Gastroesophageal sphincter (tissue), 3 donors: Measurements from ENCODE around the gene CCDC136.

Experiments
- EP300 ChIP-seq: sonication (generic); formaldehyde crosslinking; IDR thresholded peaks from one replicate; pipeline ENCODE4 v1.6.1; 2017; ENCODE audit warnings: antibody characterized with exemption, mild to moderate bottlenecking
- POLR2A ChIP-seq, 2 donors: fragments of 450-650 bp; IDR thresholded peaks; one replicate each; pipeline ENCODE4 v1.6.1; 2017; ENCODE audit warnings: antibody characterized with exemption in 2 of 2, mild to moderate bottlenecking in 2 of 2, moderate library complexity in 1 of 2
- POLR2AphosphoS5 ChIP-seq: sonication (generic); formaldehyde crosslinking; IDR thresholded peaks from one replicate; pipeline ENCODE4 v1.6.1; 2017; ENCODE audit warnings: antibody characterized with exemption
- TF ChIP-seq, protein P1 (sequence below), 4 experiments: fragments of 200-600 bp in 2 of 4; fragments of 450-650 bp in 2 of 4; sonication (generic) in 1 of 4; IDR thresholded peaks; one replicate each; pipeline ENCODE4 v1.5.1; 2017 to 2019; ENCODE audit warnings: antibody characterized with exemption in 4 of 4, mild to moderate bottlenecking in 2 of 4, moderate library complexity in 2 of 4

DNA sequence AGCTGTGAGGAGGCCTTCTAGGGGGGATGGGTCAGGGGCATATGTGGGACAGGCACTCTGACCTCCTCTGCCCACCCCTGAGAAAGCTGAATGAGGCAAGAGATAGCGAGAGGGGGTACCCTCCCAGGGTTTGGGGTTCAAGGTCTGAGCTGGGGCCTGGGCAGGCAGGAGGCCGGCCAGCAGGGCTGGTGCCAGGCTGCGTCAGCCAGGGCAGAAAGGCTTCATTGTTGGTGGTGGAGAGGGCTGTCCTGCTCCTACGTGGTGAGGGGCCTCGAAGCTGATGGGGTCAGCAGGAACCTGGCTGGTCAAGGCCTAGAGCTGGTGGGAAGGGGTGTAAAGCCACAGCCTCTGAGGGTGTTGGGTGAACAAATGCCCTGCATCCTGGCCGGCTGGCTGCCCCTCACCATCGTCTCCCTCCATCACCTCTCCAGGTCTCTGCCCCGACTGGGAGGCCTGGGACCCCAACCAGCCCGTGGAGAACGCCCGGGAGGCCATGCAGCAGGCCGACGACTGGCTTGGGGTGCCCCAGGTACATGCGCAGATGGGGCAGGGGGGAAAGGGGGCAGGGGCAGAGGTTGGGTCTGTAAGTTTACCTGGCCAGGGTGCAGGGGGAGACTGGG is 45.1 kb downstream of the CCDC136 start:
- TF ChIP-seq, protein P1, sequence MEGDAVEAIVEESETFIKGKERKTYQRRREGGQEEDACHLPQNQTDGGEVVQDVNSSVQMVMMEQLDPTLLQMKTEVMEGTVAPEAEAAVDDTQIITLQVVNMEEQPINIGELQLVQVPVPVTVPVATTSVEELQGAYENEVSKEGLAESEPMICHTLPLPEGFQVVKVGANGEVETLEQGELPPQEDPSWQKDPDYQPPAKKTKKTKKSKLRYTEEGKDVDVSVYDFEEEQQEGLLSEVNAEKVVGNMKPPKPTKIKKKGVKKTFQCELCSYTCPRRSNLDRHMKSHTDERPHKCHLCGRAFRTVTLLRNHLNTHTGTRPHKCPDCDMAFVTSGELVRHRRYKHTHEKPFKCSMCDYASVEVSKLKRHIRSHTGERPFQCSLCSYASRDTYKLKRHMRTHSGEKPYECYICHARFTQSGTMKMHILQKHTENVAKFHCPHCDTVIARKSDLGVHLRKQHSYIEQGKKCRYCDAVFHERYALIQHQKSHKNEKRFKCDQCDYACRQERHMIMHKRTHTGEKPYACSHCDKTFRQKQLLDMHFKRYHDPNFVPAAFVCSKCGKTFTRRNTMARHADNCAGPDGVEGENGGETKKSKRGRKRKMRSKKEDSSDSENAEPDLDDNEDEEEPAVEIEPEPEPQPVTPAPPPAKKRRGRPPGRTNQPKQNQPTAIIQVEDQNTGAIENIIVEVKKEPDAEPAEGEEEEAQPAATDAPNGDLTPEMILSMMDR (IDR thresholded peaks at IDR 0.05), result no peak
- TF ChIP-seq POLR2A (IDR thresholded peaks at IDR 0.05) (no peak), POLR2AphosphoS5 (no peak), EP300 (no peak)
